Measurements from ENCODE around the gene PARD6G. TPM values are rescaled to one million over a fixed set of nuclear protein-coding genes. Genes with fewer than 3 reads are reported as not detected.

The PARD6G gene
- polyA plus RNA-seq, 3 donors = 0.78 to 3.6 (median 2.3) TPM

DNA sequence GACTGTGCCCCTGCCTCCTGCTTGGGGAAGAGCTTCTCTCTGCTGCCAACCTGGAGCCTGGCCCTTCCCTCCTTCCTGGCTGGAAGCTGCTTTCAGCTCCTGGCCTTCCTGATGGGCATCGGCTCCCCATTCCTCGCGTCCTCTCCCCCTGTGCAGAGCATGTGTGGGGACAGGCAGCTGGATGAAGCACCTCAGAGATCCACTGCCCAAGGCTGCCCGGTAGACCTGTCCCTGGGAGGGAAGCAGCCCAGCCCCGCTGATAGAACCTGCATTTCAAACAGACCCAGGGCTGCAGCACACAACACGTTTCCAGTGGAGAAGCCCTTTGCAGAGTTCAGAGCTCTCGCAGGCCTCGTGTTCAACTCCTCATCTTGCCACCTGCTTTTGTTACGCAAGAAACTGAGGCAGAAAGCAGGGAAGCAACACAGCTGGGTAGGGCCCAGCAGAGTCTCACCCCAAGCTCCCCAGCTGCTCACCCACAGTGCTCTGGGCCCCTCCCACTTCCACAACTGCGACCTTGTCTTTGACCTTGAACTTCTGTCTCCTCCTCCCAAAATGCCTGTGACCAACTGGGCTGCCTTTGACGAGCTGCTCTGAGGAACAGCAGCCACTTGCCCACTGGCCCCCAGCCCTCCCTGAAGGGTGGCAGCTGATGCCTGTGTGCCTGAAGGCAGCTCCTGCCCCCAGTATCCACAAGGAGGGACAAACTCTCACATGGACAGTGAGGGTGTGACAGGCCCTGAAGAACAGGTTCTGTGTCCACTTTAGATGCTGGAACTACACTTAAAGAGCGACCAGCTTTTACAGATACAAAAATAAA, 65.5 kb downstream of the PARD6G start:
- H3K27ac ChIP-seq (ENCODE audit: low read depth, low read length) = no peak overlapping the region
- WGBS, 3 donors = 68 to 73% (median 71%) methylated on average over 12 of the region's 12 CpGs

DNA sequence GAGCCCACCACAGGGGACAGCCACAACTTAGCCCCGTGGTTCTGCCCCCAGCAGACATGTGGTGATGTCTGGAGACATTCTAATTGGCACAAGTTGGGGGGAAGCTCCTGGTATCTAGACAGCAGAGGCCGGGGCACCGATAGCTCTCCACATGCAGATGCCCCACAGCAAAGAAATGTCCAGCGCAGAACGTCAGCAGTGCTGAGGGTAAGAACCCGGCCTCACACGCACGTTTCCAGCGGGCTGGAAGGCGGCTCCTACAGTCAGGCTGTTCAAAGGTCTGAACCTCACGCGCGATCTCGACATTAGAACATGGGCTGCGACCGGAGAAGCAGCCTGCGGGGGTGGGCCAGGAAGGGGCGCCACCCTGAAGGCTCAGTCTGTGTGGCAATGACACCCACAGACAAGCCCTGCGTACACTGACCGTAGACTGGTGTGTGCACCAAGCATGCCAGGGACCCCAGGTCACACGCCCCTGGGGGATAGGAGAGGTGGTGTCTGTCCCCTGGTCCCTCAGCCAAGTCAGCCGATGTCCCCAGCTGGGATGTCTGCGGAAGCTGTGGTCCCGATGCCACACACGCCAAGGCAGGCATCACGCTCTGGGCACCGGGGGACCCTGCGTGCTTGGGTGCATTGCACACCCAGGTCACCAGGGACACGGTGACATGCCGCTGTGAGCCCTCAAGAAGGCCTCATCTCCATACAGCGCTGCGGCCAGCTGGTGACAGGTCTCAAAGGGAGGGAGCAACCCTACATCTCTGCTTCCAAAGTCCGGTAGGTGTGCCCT, 66.3 kb downstream of the PARD6G start:
- no peak overlapping the region for H3K27ac ChIP-seq (ENCODE audit: low read depth, low read length)
- 92 to 94% (median 93%) methylated on average over 33 of the region's 33 CpGs for WGBS, 3 donors

- 80 to 88% (median 83%) methylated on average over 17 to 20 of the region's 20 CpGs for WGBS, 3 donors
- no peak overlapping the region for H3K27ac ChIP-seq (ENCODE audit: low read depth, low read length)
These were observed 67.3 kb downstream of the PARD6G start for GRCh38 chr18:80179857-80180558.

DNA sequence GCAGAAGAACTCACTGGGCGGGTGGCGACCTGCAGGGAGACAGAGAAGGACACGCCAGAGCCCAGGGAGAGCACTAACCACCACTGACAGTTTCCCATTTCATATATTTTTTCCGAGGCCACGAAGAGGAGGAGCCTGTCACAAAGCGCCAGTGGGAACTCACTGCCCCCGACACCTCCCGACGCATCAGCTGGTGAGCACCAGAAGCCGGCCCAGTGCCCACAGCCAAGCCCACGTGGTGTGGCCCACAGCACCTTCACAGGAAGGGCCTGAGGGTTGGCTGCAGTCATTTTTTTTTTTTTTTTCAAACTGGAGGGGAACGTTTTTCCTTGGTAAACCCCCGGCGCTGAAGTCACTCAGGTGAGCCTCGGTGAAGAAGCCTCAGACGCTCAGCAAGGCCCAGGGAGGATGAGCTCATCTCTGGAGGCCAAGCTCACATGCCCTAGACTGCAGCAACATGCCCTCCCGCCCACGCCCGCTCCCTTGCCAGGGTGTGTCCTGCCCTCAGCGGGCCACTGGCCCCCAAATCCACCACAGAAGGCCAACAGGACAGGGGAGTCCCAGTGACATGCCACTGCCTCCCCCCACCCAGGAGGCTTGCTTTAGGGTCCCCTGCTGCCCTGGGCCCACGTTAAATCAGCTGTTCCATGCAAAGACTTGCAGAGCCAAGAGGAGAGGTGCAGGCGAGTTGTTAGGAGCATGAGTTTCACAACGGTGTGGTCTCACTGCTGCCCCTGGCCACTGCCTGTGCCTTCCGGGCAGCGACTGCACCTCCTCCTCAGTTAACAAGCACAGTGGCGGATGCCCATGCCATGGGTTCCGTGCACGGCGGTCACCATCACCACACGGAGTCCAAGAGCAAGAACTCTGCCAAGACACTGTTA, 68.1 kb downstream of the PARD6G start:
- 84 to 90% (median 87%) methylated on average over 30 of the region's 30 CpGs for WGBS, 3 donors

GRCh38 chr18:80177128-80177527, 70.2 kb downstream of the PARD6G start:
- H3K27ac ChIP-seq (ENCODE audit: low read depth, low read length) = no peak overlapping the region
- 86 to 87% (median 86%) methylated on average over 8 of the region's 8 CpGs for WGBS, 3 donors

More for the DNA sequence above, 68.1 kb downstream of the PARD6G start:
- H3K27ac ChIP-seq (ENCODE audit: low read depth, low read length) = no peak overlapping the region

DNA sequence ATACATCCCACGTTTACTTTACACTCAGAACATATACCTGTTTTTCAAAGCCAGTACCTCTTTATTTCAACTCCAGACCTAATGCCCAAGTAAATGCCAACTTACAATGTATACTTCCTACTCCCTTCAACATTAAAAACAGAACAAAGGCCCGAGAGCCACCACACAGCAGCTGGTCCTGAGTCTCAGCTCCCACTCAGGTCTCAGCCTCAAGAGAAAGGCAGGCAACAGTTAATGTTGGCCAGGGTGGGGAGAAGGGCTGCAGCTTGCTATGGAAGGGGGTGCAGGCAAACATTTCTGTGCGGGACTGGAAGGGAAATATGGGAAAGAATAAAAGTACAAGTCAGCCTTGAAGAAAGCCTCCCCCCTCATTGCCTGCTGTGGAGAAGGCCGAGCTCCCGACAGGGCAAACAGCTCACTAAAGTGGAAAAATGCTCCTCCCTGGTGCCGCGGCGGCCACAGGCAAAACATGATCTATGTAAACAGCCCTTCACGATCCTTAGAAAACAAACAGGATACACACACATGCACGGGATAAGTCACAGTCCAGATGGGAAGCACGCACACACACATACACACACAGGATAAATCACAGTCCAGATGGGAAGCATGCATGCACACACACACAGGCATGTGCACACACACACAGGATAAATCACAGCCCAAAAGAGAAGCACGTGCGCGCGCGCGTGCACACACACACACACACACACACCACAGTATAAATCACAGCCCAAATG, 70.8 kb downstream of the PARD6G start:
- no peak overlapping the region for H3K27ac ChIP-seq (ENCODE audit: low read depth, low read length)
- WGBS, 3 donors = 53 to 70% (median 65%) methylated on average over 17 of the region's 17 CpGs

DNA sequence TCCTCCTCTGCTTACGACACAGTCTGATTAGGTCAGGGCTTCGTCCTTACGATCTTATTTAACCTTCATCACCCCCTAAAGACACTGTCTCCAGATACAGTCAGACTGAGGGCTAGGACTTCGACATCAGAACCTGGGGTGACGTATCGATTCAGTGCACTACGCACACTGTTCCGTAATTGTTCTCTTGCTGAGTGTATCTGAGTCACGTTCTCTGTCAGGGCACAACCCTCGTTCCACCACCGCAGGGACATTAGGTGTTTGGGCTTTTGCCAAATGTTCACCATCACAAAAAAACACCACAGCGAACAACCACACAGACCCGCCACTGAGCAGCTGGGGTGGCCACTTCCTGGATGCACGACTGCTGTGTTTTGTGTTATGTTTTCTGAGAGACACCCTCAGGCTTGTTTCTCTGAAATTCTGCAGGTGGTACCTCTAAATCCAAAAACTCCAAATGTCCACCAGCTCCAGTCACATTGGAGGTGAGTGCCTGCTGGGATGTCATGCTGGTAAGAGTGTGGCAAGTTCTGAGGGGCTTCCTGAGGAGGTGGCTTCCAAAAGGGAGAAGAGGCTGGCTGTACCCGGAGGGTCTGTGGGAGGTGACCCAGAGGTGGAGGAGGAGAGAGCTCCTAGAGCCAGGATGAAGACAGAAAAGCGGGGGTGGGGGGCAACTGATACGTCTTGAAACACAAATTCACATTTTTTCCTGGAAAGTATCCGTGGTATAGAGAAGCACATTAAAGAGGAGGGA, 71.7 kb downstream of the PARD6G start:
- whole genome bisulfite sequencing, 3 donors = 70 to 86% (median 76%) methylated on average over 18 of the region's 18 CpGs

GRCh38 chr18:80173060-80173459, 74.3 kb downstream of the PARD6G start:
- WGBS, 3 donors = 91 to 92% (median 92%) methylated on average over 10 of the region's 10 CpGs
- no peak overlapping the region for H3K27ac ChIP-seq (ENCODE audit: low read depth, low read length)

More for the DNA sequence above, 71.7 kb downstream of the PARD6G start:
- no peak overlapping the region for H3K27ac ChIP-seq (ENCODE audit: low read depth, low read length)

DNA sequence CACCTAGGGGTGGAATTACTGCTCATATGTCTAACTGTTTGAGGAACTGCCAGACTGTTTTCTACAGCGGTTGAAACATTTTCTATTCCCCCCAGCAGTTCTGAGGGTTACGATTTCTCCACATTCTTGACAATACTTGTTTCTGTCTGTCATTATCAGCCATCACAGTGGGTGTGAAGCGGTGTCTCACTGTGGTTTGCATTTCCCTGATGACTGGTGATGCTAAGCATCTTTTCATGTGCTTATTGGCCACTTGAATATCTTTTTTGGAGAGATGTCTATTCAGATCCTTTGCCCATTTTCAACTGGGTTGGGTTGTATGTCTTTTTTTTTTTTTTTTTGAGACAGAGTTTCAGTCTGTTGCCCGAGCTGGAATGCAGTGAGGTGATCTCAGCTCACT, 75.3 kb downstream of the PARD6G start:
- 83 to 87% (median 85%) methylated on average over 4 of the region's 4 CpGs for WGBS, 3 donors
- no peak overlapping the region for H3K27ac ChIP-seq (ENCODE audit: low read depth, low read length)

DNA sequence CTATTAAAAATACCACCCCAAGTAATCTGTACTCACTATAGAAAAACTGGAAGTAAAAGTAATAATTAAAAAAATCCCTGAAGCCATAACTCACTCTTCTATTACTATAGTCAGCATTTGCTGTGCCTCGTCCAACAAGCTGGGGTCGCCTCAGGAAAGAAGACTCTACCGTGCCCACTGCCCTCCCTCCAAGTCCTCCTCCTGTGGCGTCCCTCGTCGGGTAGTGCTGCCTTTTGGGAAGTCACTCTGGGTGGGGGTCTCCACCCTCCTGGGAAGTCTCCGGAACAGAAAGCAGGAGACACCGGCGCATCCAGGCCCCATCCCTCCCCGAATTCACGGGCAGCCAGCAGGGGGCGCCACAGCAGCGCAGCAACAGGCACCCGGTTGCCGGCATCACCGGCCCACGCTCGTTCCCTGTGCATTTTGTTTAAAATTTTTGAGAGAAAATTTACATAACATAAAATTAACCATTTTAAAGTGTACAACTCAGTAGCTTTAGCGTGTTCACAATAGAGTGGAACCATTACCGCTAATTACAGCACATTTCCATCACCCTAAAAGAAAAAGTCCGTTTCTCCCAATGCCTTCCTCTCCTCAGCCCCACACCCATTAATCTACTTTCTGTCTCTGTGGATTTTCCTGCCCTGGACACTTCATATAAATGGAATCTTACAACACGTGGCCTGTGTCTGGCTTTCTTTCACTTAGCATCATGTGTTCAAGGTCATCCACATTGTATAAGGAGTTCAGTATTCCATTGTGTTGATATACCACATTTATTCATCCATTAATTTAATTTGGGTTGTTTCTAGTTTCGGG, 76.1 kb downstream of the PARD6G start:
- H3K27ac ChIP-seq (ENCODE audit: low read depth, low read length) = no peak overlapping the region
- WGBS, 3 donors = 24 to 30% (median 30%) methylated on average over 21 to 23 of the region's 23 CpGs

DNA sequence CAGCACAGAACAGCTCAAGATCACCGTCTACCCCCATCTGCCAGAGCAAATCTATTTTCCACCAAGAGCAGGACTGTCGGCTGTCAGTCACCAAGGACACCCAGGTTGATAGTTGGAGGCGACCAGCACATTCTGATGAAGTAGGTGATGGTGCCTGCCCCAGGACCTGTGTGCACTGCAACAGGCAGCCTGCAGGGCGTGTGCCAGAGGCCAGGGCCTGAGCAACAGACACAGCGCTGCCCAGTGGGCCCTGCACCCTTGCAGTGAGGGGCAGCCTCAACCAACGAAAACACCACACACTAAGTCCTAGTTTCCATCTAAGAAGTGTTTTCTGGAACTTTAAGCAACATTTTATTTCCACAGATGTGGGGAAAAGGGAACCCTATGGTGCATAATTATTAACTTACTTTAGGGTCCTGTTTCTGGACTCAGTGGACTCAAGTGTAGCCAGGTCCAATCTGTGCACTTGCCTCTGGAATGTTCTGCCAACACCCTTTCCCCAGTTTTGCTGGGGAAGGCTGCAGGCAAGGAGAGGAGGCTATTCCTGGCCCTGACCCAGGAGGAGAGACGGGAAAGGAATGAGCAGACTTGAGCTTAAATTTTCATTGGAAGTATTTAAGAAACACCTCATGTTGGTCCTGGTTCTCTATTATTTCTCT, 76.8 kb downstream of the PARD6G start:
- WGBS, 3 donors = 85 to 87% (median 85%) methylated on average over 7 of the region's 7 CpGs

GRCh38 chr18:80169607-80170006, 77.7 kb downstream of the PARD6G start:
- H3K27ac ChIP-seq (ENCODE audit: low read depth, low read length) = no peak overlapping the region
- 84 to 93% (median 91%) methylated on average over 17 of the region's 17 CpGs for WGBS, 3 donors

More for the DNA sequence above, 76.8 kb downstream of the PARD6G start:
- H3K27ac ChIP-seq (ENCODE audit: low read depth, low read length) = no peak overlapping the region

- no peak overlapping the region for H3K27ac ChIP-seq (ENCODE audit: low read depth, low read length)
- WGBS, 3 donors = 87 to 89% (median 88%) methylated on average over 15 of the region's 15 CpGs
These were observed 78.3 kb downstream of the PARD6G start for GRCh38 chr18:80168982-80169381.

GRCh38 chr18:80168346-80168745, 79.0 kb downstream of the PARD6G start:
- WGBS, 3 donors = 81 to 88% (median 86%) methylated on average over 2 of the region's 2 CpGs

GRCh38 chr18:80167931-80168330, 79.4 kb downstream of the PARD6G start:
- WGBS, 3 donors = 62 to 73% (median 65%) methylated on average over 13 of the region's 13 CpGs
- H3K27ac ChIP-seq (ENCODE audit: low read depth, low read length) = no peak overlapping the region

More at GRCh38 chr18:80168346-80168745, 79.0 kb downstream of the PARD6G start:
- H3K27ac ChIP-seq (ENCODE audit: low read depth, low read length) = no peak overlapping the region
